ENCODE results near the gene IZUMO1. TPM values are rescaled to one million over a fixed set of nuclear protein-coding genes. Genes with fewer than 3 reads are reported as not detected.

The IZUMO1 gene
- total and polyA plus RNA-seq, 2 of the 13 experiments (the other 11 are each of a cell fraction or from before 2014, with no cell fraction given), result 0.07 to 0.22 TPM

DNA sequence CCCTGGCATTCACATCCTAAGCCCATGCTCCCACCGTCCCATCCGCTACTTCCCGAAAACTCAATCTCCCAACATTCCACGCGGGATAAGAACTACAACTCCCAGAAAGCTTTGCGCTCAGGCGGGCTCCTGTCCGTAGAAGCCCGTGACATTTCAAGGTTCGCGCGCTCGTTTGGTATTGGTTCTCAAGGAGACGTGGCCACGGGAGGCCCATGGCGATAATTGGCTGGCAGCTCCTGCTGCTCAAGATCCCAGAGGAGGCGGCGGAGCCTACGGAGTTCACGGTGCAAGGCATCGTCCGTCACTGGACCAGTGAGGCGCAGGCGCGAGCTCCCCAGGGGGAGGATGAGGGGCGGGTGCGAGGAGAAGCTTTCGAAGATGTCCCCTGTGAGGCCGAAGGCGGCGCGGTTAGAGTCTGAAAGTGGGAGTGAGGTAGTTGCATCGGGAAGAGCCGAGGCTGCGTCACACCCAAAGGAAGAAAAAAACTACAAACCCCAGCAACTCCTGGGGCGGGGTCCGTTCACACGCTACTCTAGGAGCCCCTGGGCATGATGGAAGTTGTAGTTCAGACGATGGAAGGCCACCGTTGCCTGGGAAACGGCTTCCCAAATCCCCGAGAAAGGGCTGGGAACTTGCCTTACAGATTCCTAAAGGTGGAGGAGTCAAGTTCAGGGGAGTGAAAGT is 26.0 kb downstream of the IZUMO1 start (continued):
- TF ChIP-seq, protein P1, sequence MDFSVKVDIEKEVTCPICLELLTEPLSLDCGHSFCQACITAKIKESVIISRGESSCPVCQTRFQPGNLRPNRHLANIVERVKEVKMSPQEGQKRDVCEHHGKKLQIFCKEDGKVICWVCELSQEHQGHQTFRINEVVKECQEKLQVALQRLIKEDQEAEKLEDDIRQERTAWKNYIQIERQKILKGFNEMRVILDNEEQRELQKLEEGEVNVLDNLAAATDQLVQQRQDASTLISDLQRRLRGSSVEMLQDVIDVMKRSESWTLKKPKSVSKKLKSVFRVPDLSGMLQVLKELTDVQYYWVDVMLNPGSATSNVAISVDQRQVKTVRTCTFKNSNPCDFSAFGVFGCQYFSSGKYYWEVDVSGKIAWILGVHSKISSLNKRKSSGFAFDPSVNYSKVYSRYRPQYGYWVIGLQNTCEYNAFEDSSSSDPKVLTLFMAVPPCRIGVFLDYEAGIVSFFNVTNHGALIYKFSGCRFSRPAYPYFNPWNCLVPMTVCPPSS (IDR thresholded peaks at IDR 0.05), result no peak
- TF ChIP-seq RAD21 (CRISPR knock-in tag; IDR thresholded peaks at IDR 0.05) (no peak), ZSCAN9 (CRISPR knock-in tag; IDR thresholded peaks at IDR 0.05; ENCODE audit: borderline replicate concordance) (peak; percentile 28; the same call in 1 of the 2 replicates), MLLT10 (CRISPR knock-in tag; IDR thresholded peaks at IDR 0.05) (no peak), SAFB2 (CRISPR knock-in tag; IDR thresholded peaks at IDR 0.05; ENCODE audit: borderline replicate concordance, low read depth) (no peak), ZNF121 (CRISPR knock-in tag; IDR thresholded peaks at IDR 0.05) (no peak), PRMT3 (CRISPR knock-in tag; IDR thresholded peaks at IDR 0.05; ENCODE audit: borderline replicate concordance, low read depth) (no peak), TOPORS (CRISPR knock-in tag; IDR thresholded peaks at IDR 0.05) (no peak), AHR (CRISPR knock-in tag; IDR thresholded peaks at IDR 0.05) (0 out of 2 replicates have a peak, but pooled peaks have one; percentile 37), ZNF652 (CRISPR knock-in tag; IDR thresholded peaks at IDR 0.05; ENCODE audit: borderline replicate concordance, low read depth) (no peak), MEF2D (CRISPR knock-in tag; IDR thresholded peaks at IDR 0.05) (no peak), FOXO1 (CRISPR knock-in tag; IDR thresholded peaks at IDR 0.05) (no peak), ZNF720 (CRISPR knock-in tag; IDR thresholded peaks at IDR 0.05) (no peak), ATF6 (CRISPR knock-in tag; conservative IDR thresholded peaks at IDR 0.05) (no peak), ZNF737 (CRISPR knock-in tag; IDR thresholded peaks at IDR 0.05; ENCODE audit: borderline replicate concordance) (no peak), ZNF790 (CRISPR knock-in tag; IDR thresholded peaks at IDR 0.05; ENCODE audit: borderline replicate concordance) (no peak), FOXA3 (CRISPR knock-in tag; IDR thresholded peaks at IDR 0.05) (peak; percentile 30), ZFP36L2 (CRISPR knock-in tag; IDR thresholded peaks at IDR 0.05) (no peak), RFX5 (IDR thresholded peaks at IDR 0.05; ENCODE audit: low read depth, low read length) (no peak), SUZ12 (IDR thresholded peaks at IDR 0.05; ENCODE audit: low read depth, low read length) (peak; percentile 96)
- TF ChIP-seq, protein P2, sequence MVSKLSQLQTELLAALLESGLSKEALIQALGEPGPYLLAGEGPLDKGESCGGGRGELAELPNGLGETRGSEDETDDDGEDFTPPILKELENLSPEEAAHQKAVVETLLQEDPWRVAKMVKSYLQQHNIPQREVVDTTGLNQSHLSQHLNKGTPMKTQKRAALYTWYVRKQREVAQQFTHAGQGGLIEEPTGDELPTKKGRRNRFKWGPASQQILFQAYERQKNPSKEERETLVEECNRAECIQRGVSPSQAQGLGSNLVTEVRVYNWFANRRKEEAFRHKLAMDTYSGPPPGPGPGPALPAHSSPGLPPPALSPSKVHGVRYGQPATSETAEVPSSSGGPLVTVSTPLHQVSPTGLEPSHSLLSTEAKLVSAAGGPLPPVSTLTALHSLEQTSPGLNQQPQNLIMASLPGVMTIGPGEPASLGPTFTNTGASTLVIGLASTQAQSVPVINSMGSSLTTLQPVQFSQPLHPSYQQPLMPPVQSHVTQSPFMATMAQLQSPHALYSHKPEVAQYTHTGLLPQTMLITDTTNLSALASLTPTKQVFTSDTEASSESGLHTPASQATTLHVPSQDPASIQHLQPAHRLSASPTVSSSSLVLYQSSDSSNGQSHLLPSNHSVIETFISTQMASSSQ (IDR thresholded peaks at IDR 0.05; ENCODE audit: low read depth), result no peak
- TF ChIP-seq, protein P2 (CRISPR knock-in tag; IDR thresholded peaks at IDR 0.05; ENCODE audit: borderline replicate concordance), result 0 out of 2 replicates have a peak, but pooled peaks have one; percentile 32
- TF ChIP-seq, protein P3, sequence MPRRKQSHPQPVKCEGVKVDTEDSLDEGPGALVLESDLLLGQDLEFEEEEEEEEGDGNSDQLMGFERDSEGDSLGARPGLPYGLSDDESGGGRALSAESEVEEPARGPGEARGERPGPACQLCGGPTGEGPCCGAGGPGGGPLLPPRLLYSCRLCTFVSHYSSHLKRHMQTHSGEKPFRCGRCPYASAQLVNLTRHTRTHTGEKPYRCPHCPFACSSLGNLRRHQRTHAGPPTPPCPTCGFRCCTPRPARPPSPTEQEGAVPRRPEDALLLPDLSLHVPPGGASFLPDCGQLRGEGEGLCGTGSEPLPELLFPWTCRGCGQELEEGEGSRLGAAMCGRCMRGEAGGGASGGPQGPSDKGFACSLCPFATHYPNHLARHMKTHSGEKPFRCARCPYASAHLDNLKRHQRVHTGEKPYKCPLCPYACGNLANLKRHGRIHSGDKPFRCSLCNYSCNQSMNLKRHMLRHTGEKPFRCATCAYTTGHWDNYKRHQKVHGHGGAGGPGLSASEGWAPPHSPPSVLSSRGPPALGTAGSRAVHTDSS (CRISPR knock-in tag; conservative IDR thresholded peaks at IDR 0.05), result no peak

Data from HepG2 (cell line).